Pancreas (tissue), 10 donors: Measurements from ENCODE around the gene GAA. TPM values are rescaled to one million over a fixed set of nuclear protein-coding genes. Genes with fewer than 3 reads are reported as not detected.

ENCODE experiments used
- ATAC-seq, 4 donors: fragments of 200-7000 bp; cut with Tn5 transposase; one replicate each; pipeline versions ENCODE4 v1.8.0 to v1.9.1; 2020; ENCODE audit warnings: mild to moderate bottlenecking in 4 of 4, moderate library complexity in 4 of 4
- DNase-seq, 6 donors: peaks; one replicate each; pipeline ENCODE4 v3.0.0-alpha.2; 2020
- FAIRE-seq: peaks from 2 replicates; lab custom pipeline; 2012; peaks lifted over from hg19 to GRCh38; lab: Jason Lieb, UNC
- H3K27ac ChIP-seq, 4 donors: fragments of 200-600 bp; sonication (generic); 1 replicate in 3 of 4; 2 replicates in 1 of 4; pipeline versions ENCODE4 v1.5.0 to v1.8.0; 2020
- H3K27me3 ChIP-seq, 4 donors: fragments of 200-600 bp; one replicate each; pipeline ENCODE4 v1.8.0; 2021
- H3K36me3 ChIP-seq, 3 donors: fragments of 200-600 bp; sonication (generic) in 1 of 3; one replicate each; pipeline versions ENCODE4 v1.5.0 to v1.8.0; 2020 to 2021
- H3K4me1 ChIP-seq, 3 donors: fragments of 200-600 bp; one replicate each; pipeline ENCODE4 v1.8.0; 2021
- H3K4me3 ChIP-seq, 4 donors: fragments of 200-600 bp; sonication (generic) in 2 of 4; one replicate each; pipeline versions ENCODE4 v1.5.0 to v1.8.0; 2020 to 2021
- H3K9me3 ChIP-seq, 4 donors: fragments of 200-600 bp; one replicate each; pipeline ENCODE4 v1.8.0; 2021
- CTCF ChIP-seq, 4 donors: fragments of 200-600 bp; sonication (generic) in 3 of 4; IDR thresholded peaks; one replicate each; pipeline versions ENCODE4 v1.5.0 to v1.8.0; 2021; ENCODE audit warnings: antibody characterized with exemption in 4 of 4
- WGBS, 2 donors: extraction: QIAGEN DNeasy Blood & Tissue Kit; methylation state at CpG; one replicate each; pipeline ENCODE4 v1.1.7; 2013; 5-methylcytosine and 5-hydroxymethylcytosine counted together
- intact Hi-C, 3 donors: fragments of 100-400 bp; cut with DNase I; formaldehyde crosslinking; loops; one replicate each; pipeline versions ENCODE4 v1.11.1 to v1.14.2; 2022
- polyA plus RNA-seq, 2 donors: library from polyadenylated mRNA; stranded (reverse); fragments of 200-250 nt; gene quantifications; one replicate each; pipeline ENCODE4 v1.2.3, GENCODE V29; 2013
- total RNA-seq, 6 donors: library from RNA; stranded (reverse); fragmentation: NEBNext Ultra II Directional in 4 of 6; extraction: Animal tissue kit (Norgen Biotek cat#: 25700) in 4 of 6; gene quantifications; one replicate each; pipeline versions ENCODE4 v1.2.1 to v1.2.4, GENCODE V29; 2021 to 2023
- donor health status: healthy with polysubstance abuse.
- donor health status: DM: no; HTN: no; CAD: no; lungs with moderate emphysema.
- donor health status: DM: no; HTN: no; CAD: no.
- donor health status: control.
- donor health status: control.
- donor health status: Bipolar disorder and iron deficiency.
- donor health status: DM: yes; HTN: yes; CAD: no.
- donor health status: DM: no; HTN: no; CAD: no.
- donor health status: DM: no; HTN: no; CAD: no.
- donor health status: DM: yes; HTN: yes; CAD: no.

The GAA gene
- total and polyA plus RNA-seq, 8 donors, result 20.2 to 56.3 (median 33.4) TPM

GRCh38 chr17:80097127-80097621, 4.2 kb upstream of the GAA start:
- ATAC-seq (no peak), FAIRE-seq (no peak), DNase-seq (peak in 1 of 6 donors; percentile 35)
- TF ChIP-seq CTCF (IDR thresholded peaks at IDR 0.05), result no peak
- peaks cover 0 to 6% (median 0%) of the 10 kb centered on the region in 3 donors for H3K4me1 ChIP-seq
- H3K9me3 ChIP-seq, result no peaks in the 10 kb centered on the region
- no peak overlapping the region for H3K4me3 ChIP-seq
- 80 to 83% methylated on average over 17 of the region's 17 CpGs for WGBS, 2 donors
- intact Hi-C loops, result loop anchor here in 1 of 3 donors (10.0 kb wide), 1 partner anchor 148 kb away; no protein-coding TSS in a partner anchor
- no peaks in the 10 kb centered on the region for H3K36me3 ChIP-seq
- no peaks in the 10 kb centered on the region for H3K27me3 ChIP-seq
- H3K27ac ChIP-seq, result no peak overlapping the region

- Histone ChIP-seq H3K4me1 (peaks cover 0 to 9% (median 0%) of the 10 kb centered on the region in 3 donors), H3K9me3 (no peaks in the 10 kb centered on the region), H3K27me3 (no peaks in the 10 kb centered on the region), H3K4me3 (no peak overlapping the region), H3K36me3 (no peaks in the 10 kb centered on the region), H3K27ac (no peak overlapping the region)
- DNase-seq (peak in 3 of 6 donors; percentile 12 to 50 (median 26)), FAIRE-seq (no peak), ATAC-seq (no peak)
- 81 to 84% methylated on average over 23 of the region's 23 CpGs for WGBS, 2 donors
- intact Hi-C loops, result loop anchor here in 1 of 3 donors (10.0 kb wide), 1 partner anchor 147 kb away; no protein-coding TSS in a partner anchor
- TF ChIP-seq CTCF (IDR thresholded peaks at IDR 0.05), result no peak
Observed at GRCh38 chr17:80097844-80098691, 3.3 kb upstream of the GAA start.

GRCh38 chr17:80099291-80100034, 1.9 kb upstream of the GAA start:
- H3K36me3 ChIP-seq, result no peaks in the 10 kb centered on the region
- DNase-seq (peak in 3 of 6 donors; percentile 9 to 65 (median 28)), FAIRE-seq (no peak), ATAC-seq (no peak)
- intact Hi-C loops, result loop anchor here in 1 of 3 donors (10.0 kb wide), 1 partner anchor 145 kb away; no protein-coding TSS in a partner anchor
- no peak for TF ChIP-seq CTCF (IDR thresholded peaks at IDR 0.05)
- H3K27me3 ChIP-seq, result no peaks in the 10 kb centered on the region
- H3K4me1 ChIP-seq, result peaks cover 0 to 9% (median 0%) of the 10 kb centered on the region in 3 donors
- H3K9me3 ChIP-seq, result no peaks in the 10 kb centered on the region
- 85 to 88% methylated on average over 27 of the region's 27 CpGs for WGBS, 2 donors
- H3K27ac ChIP-seq, result no peak overlapping the region
- H3K4me3 ChIP-seq, result no peak overlapping the region

- WGBS, 2 donors, result 70 to 77% methylated on average over 4 of the region's 4 CpGs
- peak in 2 of 6 donors; percentile 14 to 36 for DNase-seq
- ATAC-seq, result no peak
- Histone ChIP-seq H3K9me3 (no peaks in the 10 kb centered on the region), H3K4me3 (no peak overlapping the region), H3K4me1 (peaks cover 0 to 9% (median 0%) of the 10 kb centered on the region in 3 donors), H3K27ac (no peak overlapping the region), H3K36me3 (no peaks in the 10 kb centered on the region), H3K27me3 (no peaks in the 10 kb centered on the region)
- intact Hi-C loops, result no loop called here
- TF ChIP-seq CTCF (IDR thresholded peaks at IDR 0.05), result no peak
- no peak for FAIRE-seq
Observed at GRCh38 chr17:80100035-80100323, 1.4 kb upstream of the GAA start.
